Endothelial cell of umbilical vein (primary cell): ENCODE data around the gene DNAJC16. TPM values are rescaled to one million over a fixed set of nuclear protein-coding genes. Genes with fewer than 3 reads are reported as not detected.

Experiments
- BruUV-seq: library from RNA; stranded (reverse); fragments of 400-500 nt; replicated peaks from 2 replicates; lab custom pipeline; 2021; lab: Mats Ljungman, UMichigan
- CTCF ChIA-PET: fragments of 300-600, 350-600 bp; sonication (Branson Sonifier 250); formaldehyde crosslinking; loops from one replicate; lab custom pipeline; 2021; ENCODE audit warnings: antibody characterized with exemption, inconsistent platforms; lab: Charles Lee
- POLR2A ChIA-PET: fragments of 300-600, 350-600 bp; sonication (Branson Sonifier 250); formaldehyde crosslinking; loops from one replicate; lab custom pipeline; 2021; ENCODE audit warnings: antibody characterized with exemption, inconsistent platforms; lab: Charles Lee
- DNase-seq: peaks from one replicate; pipeline ENCODE4 v3.0.0-alpha.2; 2011; ENCODE audit warnings: low read depth, low spot score
- FAIRE-seq: peaks from 2 replicates; lab custom pipeline; 2011; peaks lifted over from hg19 to GRCh38; lab: Jason Lieb, UNC
- H2AFZ ChIP-seq: 2 replicates; pipeline ENCODE4 v1.6.0; 2012; ENCODE audit warnings: low read depth, low read length, control low read depth, inconsistent platforms
- H3K27ac ChIP-seq: 2 replicates; pipeline ENCODE4 v1.5.1; 2011; ENCODE audit warnings: low read depth, mild to moderate bottlenecking, control low read depth, low read length, moderate library complexity; ENCODE audit not compliant: insufficient read depth
- H3K27me3 ChIP-seq, 2 experiments: 2 replicates each; pipeline versions ENCODE4 v1.6.0 to v1.6.1; 2011; ENCODE audit warnings: low read length in 2 of 2, mixed read lengths in 1 of 2; ENCODE audit not compliant: control insufficient read depth in 2 of 2, insufficient read depth in 2 of 2
- H3K36me3 ChIP-seq, 2 experiments: 2 replicates in 1 of 2; 3 replicates in 1 of 2; pipeline ENCODE4 v1.5.1; 2011; ENCODE audit warnings: low read length in 2 of 2, mild to moderate bottlenecking in 1 of 2, moderate library complexity in 1 of 2; ENCODE audit not compliant: control insufficient read depth in 2 of 2, insufficient read depth in 2 of 2; ENCODE audit errors: extremely low read depth in 1 of 2
- H3K4me1 ChIP-seq: 3 replicates; pipeline ENCODE4 v1.5.1; 2011; ENCODE audit warnings: mild to moderate bottlenecking, low read length; ENCODE audit not compliant: control insufficient read depth, insufficient read depth; ENCODE audit errors: extremely low read depth
- H3K4me2 ChIP-seq: 2 replicates; pipeline ENCODE4 v1.6.1; 2011; ENCODE audit warnings: low read length, control low read depth, mixed read lengths; ENCODE audit not compliant: insufficient read depth
- H3K4me3 ChIP-seq, 3 experiments: fragments of 200-600 bp in 1 of 3; sonication (generic), shearing (Covaris generic) in 1 of 3; replicated peaks in 1 of 3; 2 replicates each; pipeline ENCODE4 v1.5.1; 2011 to 2016; ENCODE audit warnings: control low read depth in 3 of 3, low read length in 3 of 3, mild to moderate bottlenecking in 2 of 3, inconsistent platforms in 1 of 3, low read depth in 1 of 3, moderate library complexity in 1 of 3; ENCODE audit not compliant: insufficient read depth in 1 of 3
- H3K79me2 ChIP-seq: 2 replicates; pipeline ENCODE4 v1.6.0; 2012; ENCODE audit warnings: low read length, inconsistent platforms; ENCODE audit not compliant: control insufficient read depth, insufficient read depth
- H3K9ac ChIP-seq: replicated peaks from 2 replicates; pipeline ENCODE3; 2011; ENCODE audit warnings: low read length, control low read depth; ENCODE audit not compliant: insufficient read depth; ENCODE audit errors: extremely low read depth
- H3K9me1 ChIP-seq: replicated peaks from 3 replicates; pipeline ENCODE4 v1.6.0; 2011; ENCODE audit warnings: mild to moderate bottlenecking, low read length; ENCODE audit not compliant: control insufficient read depth, insufficient read depth; ENCODE audit errors: extremely low read depth
- H3K9me3 ChIP-seq: replicated peaks from 2 replicates; pipeline ENCODE4 v1.5.1; 2012; ENCODE audit warnings: low read length, inconsistent platforms; ENCODE audit not compliant: control insufficient read depth, insufficient read depth
- H4K20me1 ChIP-seq: replicated peaks from 2 replicates; pipeline ENCODE3; 2011; ENCODE audit warnings: mild to moderate bottlenecking, low read length; ENCODE audit not compliant: control insufficient read depth, insufficient read depth; ENCODE audit errors: extremely low read depth
- CTCF ChIP-seq, 2 donors: IDR thresholded peaks; 1 replicate in 1 of 2; 2 replicates in 1 of 2; pipeline ENCODE4 v1.5.1; 2011; ENCODE audit warnings: low read length in 2 of 2, mild to moderate bottlenecking in 2 of 2, moderate library complexity in 2 of 2, control low read depth in 1 of 2, inconsistent platforms in 1 of 2, low read depth in 1 of 2; ENCODE audit not compliant: insufficient read depth in 1 of 2; ENCODE audit errors: extremely low read depth in 1 of 2
- EZH2 ChIP-seq: IDR thresholded peaks from 2 replicates; pipeline ENCODE4 v1.6.1; 2012; ENCODE audit warnings: borderline replicate concordance, low read depth, mild to moderate bottlenecking, moderate library complexity, low read length, inconsistent platforms; ENCODE audit not compliant: severe bottlenecking
- FOS ChIP-seq: IDR thresholded peaks from 2 replicates; pipeline ENCODE4 v1.6.1; 2011; ENCODE audit warnings: mild to moderate bottlenecking, low read length, moderate library complexity, borderline replicate concordance; ENCODE audit not compliant: insufficient read depth
- MAX ChIP-seq: IDR thresholded peaks from 2 replicates; pipeline ENCODE4 v1.6.1; 2011; ENCODE audit not compliant: insufficient read depth, insufficient read length
- POLR2A ChIP-seq: IDR thresholded peaks from 2 replicates; pipeline ENCODE4 v1.6.1; 2012; ENCODE audit warnings: low read depth, mild to moderate bottlenecking, control low read depth, low read length
- POLR2AphosphoS5 ChIP-seq: IDR thresholded peaks from 2 replicates; pipeline ENCODE4 v1.6.1; 2012; ENCODE audit warnings: low read depth, mild to moderate bottlenecking, control low read depth, low read length, moderate library complexity; ENCODE audit not compliant: insufficient read depth
- dilution Hi-C: fragments of 300-500 bp; cut with MboI; formaldehyde crosslinking; loops from one replicate; pipeline ENCODE4 v1.15.0; 2019; ENCODE audit warnings: low sequenced_read_pairs; ENCODE audit not compliant: extremely low pct_ligation_motif_present
- intact Hi-C: fragments of 100-400 bp; cut with micrococcal nuclease; formaldehyde crosslinking; loops from one replicate; pipeline ENCODE4 v1.10.0; 2022
- polyA plus RNA-seq, 4 experiments: library from polyadenylated mRNA; depleted of rRNA in 3 of 4; stranded (reverse) in 3 of 4; unstranded in 1 of 4; fragments of >200 nt; gene quantifications; 2 replicates each; pipeline versions ENCODE4 v1.2.1 to v1.2.3, GENCODE V29; 2011 to 2012; ENCODE audit warnings: missing spikeins in 1 of 4
- total RNA-seq: library from RNA; stranded (reverse); gene quantifications from 2 replicates; pipeline ENCODE4 v1.2.3, GENCODE V29; 2021

DNAJC16 gene
- total and polyA plus RNA-seq, 2 donors (not counting 3 experiments of a cell fraction or from before 2014, with no cell fraction given): 8.0 to 21.4 TPM

GRCh38 chr1:15573477-15573876 is 46.8 kb downstream of the DNAJC16 start:
- Histone ChIP-seq H3K79me2 (no peaks in the 10 kb centered on the region), H3K27ac (no peak overlapping the region), H3K27me3 (no peaks in the 10 kb centered on the region), H3K9ac (no peak overlapping the region), H3K4me1 (peaks cover 2% of the 10 kb centered on the region), H3K4me3 (no peak overlapping the region), H2AFZ (no peak overlapping the region), H3K9me1 (no peaks in the 10 kb centered on the region), H4K20me1 (no peaks in the 10 kb centered on the region), H3K9me3 (no peaks in the 10 kb centered on the region), H3K4me2 (no peak overlapping the region), H3K36me3 (peaks cover 2 to 6% of the 10 kb centered on the region in 2 experiments)
- intact Hi-C loops: no loop called here
- CTCF ChIA-PET: no interaction called here
- no TSS peak for BruUV-seq
- TF ChIP-seq POLR2A (no peak), CTCF (IDR thresholded peaks at IDR 0.05; ENCODE audit: extremely low read depth in 1 of 2, insufficient read depth in 1 of 2, low read depth in 1 of 2, low read length in 2 of 2) (no peak), EZH2 (no peak), FOS (no peak), POLR2AphosphoS5 (no peak), MAX (no peak)
- FAIRE-seq (no peak), DNase-seq (no peak)
- dilution Hi-C loops: no loop called here
- POLR2A ChIA-PET: no interaction called here
